Fibroblast of villous mesenchyme (primary cell): Measurements from ENCODE around the gene DISC1. TPM values are rescaled to one million over a fixed set of nuclear protein-coding genes. Genes with fewer than 3 reads are reported as not detected.
A peak's percentile ranks its signal among the peaks of the same experiment; 100 is the strongest.

Experiments used
- DNase-seq: peaks from one replicate; pipeline ENCODE4 v3.0.0-alpha.2; 2010; ENCODE audit warnings: low read depth
- H3K4me3 ChIP-seq: 2 replicates; pipeline ENCODE4 v1.5.1; 2011; ENCODE audit warnings: low read depth, mild to moderate bottlenecking, low read length
- CTCF ChIP-seq: IDR thresholded peaks from 2 replicates; pipeline ENCODE4 v1.5.1; 2012; ENCODE audit warnings: low read depth, mild to moderate bottlenecking, low read length; ENCODE audit not compliant: insufficient read depth
- total RNA-seq: library from RNA; depleted of rRNA; stranded (reverse); fragments of >200 nt; gene quantifications from 2 replicates; pipeline ENCODE4 v1.2.3, GENCODE V29; 2012

The DISC1 gene
- total RNA-seq, 1 donor: 9.9 TPM

- no peak for TF ChIP-seq CTCF
- no peak for DNase-seq
- no peak overlapping the region for H3K4me3 ChIP-seq
Measured at GRCh38 chr1:231976231-231976630, 349.6 kb downstream of the DISC1 start.

GRCh38 chr1:231981675-231982074, 355.1 kb downstream of the DISC1 start:
- no peak for TF ChIP-seq CTCF
- DNase-seq: no peak
- H3K4me3 ChIP-seq: no peak overlapping the region

- DNase-seq: no peak
- H3K4me3 ChIP-seq: no peak overlapping the region
- TF ChIP-seq CTCF: no peak
Measured at GRCh38 chr1:231982871-231983587, 356.4 kb downstream of the DISC1 start.

- H3K4me3 ChIP-seq: no peak overlapping the region
- TF ChIP-seq CTCF: peak; percentile 11
- DNase-seq: no peak
Measured at GRCh38 chr1:231983588-231984193, 357.1 kb downstream of the DISC1 start.

- no peak overlapping the region for H3K4me3 ChIP-seq
- TF ChIP-seq CTCF: no peak
- DNase-seq: no peak
Measured at GRCh38 chr1:231985296-231986023, 358.9 kb downstream of the DISC1 start.

- TF ChIP-seq CTCF: no peak
- DNase-seq: peak; percentile 79
- H3K4me3 ChIP-seq: no peak overlapping the region
Measured at GRCh38 chr1:231986631-231987336, 360.2 kb downstream of the DISC1 start.
